ENCODE data around the gene MYO9B.

Gene MYO9B

GRCh38 chr19:17054746-17055145 is 20.8 kb upstream of the MYO9B start:
- DNase-seq (ENCODE audit: low read depth, low spot score) = no peak
- peaks cover 57% of the 10 kb centered on the region for H3K36me3 ChIP-seq (ENCODE audit: insufficient read depth, low read length)
- no peak overlapping the region for H3K4me3 ChIP-seq
- no peaks in the 10 kb centered on the region for H3K9me3 ChIP-seq (ENCODE audit: low read depth, low read length)
- TF ChIP-seq EZH2 (IDR thresholded peaks at IDR 0.05) (no peak), FOXP2 (optimal IDR thresholded peaks at IDR 0.05; ENCODE audit: control extremely low read depth, extremely low read length, insufficient read depth) (no peak), POLR2AphosphoS5 (IDR thresholded peaks at IDR 0.05; ENCODE audit: borderline replicate concordance, low read depth, low read length) (no peak)
- no peak overlapping the region for H3K9ac ChIP-seq (ENCODE audit: insufficient read length)
- H3K27ac ChIP-seq = no peak overlapping the region

- no peak for TF ChIP-seq FOXP2 (optimal IDR thresholded peaks at IDR 0.05; ENCODE audit: control extremely low read depth, extremely low read length, insufficient read depth)
- no peak for TF ChIP-seq EZH2 (IDR thresholded peaks at IDR 0.05)
- TF ChIP-seq POLR2AphosphoS5 (IDR thresholded peaks at IDR 0.05; ENCODE audit: borderline replicate concordance, low read depth, low read length) = no peak
- no peak for DNase-seq (ENCODE audit: low read depth, low spot score)
- H3K4me3 ChIP-seq = no peak overlapping the region
- peaks cover 56% of the 10 kb centered on the region for H3K36me3 ChIP-seq (ENCODE audit: insufficient read depth, low read length)
- H3K27ac ChIP-seq = no peak overlapping the region
- no peaks in the 10 kb centered on the region for H3K9me3 ChIP-seq (ENCODE audit: low read depth, low read length)
- H3K9ac ChIP-seq (ENCODE audit: insufficient read length) = no peak overlapping the region
Measured at GRCh38 chr19:17055636-17056035, 19.9 kb upstream of the MYO9B start.

- Histone ChIP-seq H3K27ac (no peak overlapping the region), H3K36me3 (ENCODE audit: insufficient read depth, low read length) (peaks cover 39% of the 10 kb centered on the region), H3K4me3 (no peak overlapping the region), H3K9me3 (ENCODE audit: low read depth, low read length) (no peaks in the 10 kb centered on the region), H3K9ac (ENCODE audit: insufficient read length) (no peak overlapping the region)
- no peak for DNase-seq (ENCODE audit: low read depth, low spot score)
- TF ChIP-seq EZH2 (IDR thresholded peaks at IDR 0.05) = no peak
- TF ChIP-seq FOXP2 (optimal IDR thresholded peaks at IDR 0.05; ENCODE audit: control extremely low read depth, extremely low read length, insufficient read depth) = no peak
- TF ChIP-seq POLR2AphosphoS5 (IDR thresholded peaks at IDR 0.05; ENCODE audit: borderline replicate concordance, low read depth, low read length) = no peak
Measured at GRCh38 chr19:17058236-17058635, 17.3 kb upstream of the MYO9B start.

- no peaks in the 10 kb centered on the region for H3K9me3 ChIP-seq (ENCODE audit: low read depth, low read length)
- no peak overlapping the region for H3K27ac ChIP-seq
- H3K4me3 ChIP-seq = no peak overlapping the region
- DNase-seq (ENCODE audit: low read depth, low spot score) = no peak
- no peak for TF ChIP-seq EZH2 (IDR thresholded peaks at IDR 0.05)
- no peak for TF ChIP-seq FOXP2 (optimal IDR thresholded peaks at IDR 0.05; ENCODE audit: control extremely low read depth, extremely low read length, insufficient read depth)
- no peak for TF ChIP-seq POLR2AphosphoS5 (IDR thresholded peaks at IDR 0.05; ENCODE audit: borderline replicate concordance, low read depth, low read length)
- peaks cover 37% of the 10 kb centered on the region for H3K36me3 ChIP-seq (ENCODE audit: insufficient read depth, low read length)
- no peak overlapping the region for H3K9ac ChIP-seq (ENCODE audit: insufficient read length)
Measured at GRCh38 chr19:17060802-17061201, 14.8 kb upstream of the MYO9B start.

GRCh38 chr19:17061205-17061604 is 14.4 kb upstream of the MYO9B start:
- H3K9ac ChIP-seq (ENCODE audit: insufficient read length) = no peak overlapping the region
- no peaks in the 10 kb centered on the region for H3K9me3 ChIP-seq (ENCODE audit: low read depth, low read length)
- peaks cover 35% of the 10 kb centered on the region for H3K36me3 ChIP-seq (ENCODE audit: insufficient read depth, low read length)
- H3K4me3 ChIP-seq = no peak overlapping the region
- DNase-seq (ENCODE audit: low read depth, low spot score) = no peak
- no peak overlapping the region for H3K27ac ChIP-seq
- TF ChIP-seq POLR2AphosphoS5 (IDR thresholded peaks at IDR 0.05; ENCODE audit: borderline replicate concordance, low read depth, low read length) (no peak), EZH2 (IDR thresholded peaks at IDR 0.05) (no peak), FOXP2 (optimal IDR thresholded peaks at IDR 0.05; ENCODE audit: control extremely low read depth, extremely low read length, insufficient read depth) (no peak)

- DNase-seq (ENCODE audit: low read depth, low spot score) = no peak
- H3K4me3 ChIP-seq = no peak overlapping the region
- no peaks in the 10 kb centered on the region for H3K9me3 ChIP-seq (ENCODE audit: low read depth, low read length)
- H3K36me3 ChIP-seq (ENCODE audit: insufficient read depth, low read length) = peaks cover 40% of the 10 kb centered on the region
- no peak overlapping the region for H3K27ac ChIP-seq
- no peak for TF ChIP-seq FOXP2 (optimal IDR thresholded peaks at IDR 0.05; ENCODE audit: control extremely low read depth, extremely low read length, insufficient read depth)
- no peak overlapping the region for H3K9ac ChIP-seq (ENCODE audit: insufficient read length)
Measured at GRCh38 chr19:17061691-17062090, 13.9 kb upstream of the MYO9B start.

- no peak for DNase-seq (ENCODE audit: low read depth, low spot score)
- H3K27ac ChIP-seq = no peak overlapping the region
- no peaks in the 10 kb centered on the region for H3K9me3 ChIP-seq (ENCODE audit: low read depth, low read length)
- TF ChIP-seq POLR2AphosphoS5 (IDR thresholded peaks at IDR 0.05; ENCODE audit: borderline replicate concordance, low read depth, low read length) (no peak), EZH2 (IDR thresholded peaks at IDR 0.05) (no peak), FOXP2 (optimal IDR thresholded peaks at IDR 0.05; ENCODE audit: control extremely low read depth, extremely low read length, insufficient read depth) (no peak)
- peaks cover 34% of the 10 kb centered on the region for H3K36me3 ChIP-seq (ENCODE audit: insufficient read depth, low read length)
- H3K4me3 ChIP-seq = no peak overlapping the region
- no peak overlapping the region for H3K9ac ChIP-seq (ENCODE audit: insufficient read length)
Measured at GRCh38 chr19:17063428-17063827, 12.1 kb upstream of the MYO9B start.

- peaks cover 42% of the 10 kb centered on the region; the same call in 1 of the 2 replicates for H3K36me3 ChIP-seq (ENCODE audit: insufficient read depth, low read length)
- H3K27ac ChIP-seq = no peak overlapping the region
- no peak for TF ChIP-seq EZH2 (IDR thresholded peaks at IDR 0.05)
- no peak for TF ChIP-seq POLR2AphosphoS5 (IDR thresholded peaks at IDR 0.05; ENCODE audit: borderline replicate concordance, low read depth, low read length)
- no peak for TF ChIP-seq FOXP2 (optimal IDR thresholded peaks at IDR 0.05; ENCODE audit: control extremely low read depth, extremely low read length, insufficient read depth)
- no peak overlapping the region for H3K9ac ChIP-seq (ENCODE audit: insufficient read length)
- DNase-seq (ENCODE audit: low read depth, low spot score) = no peak
- no peaks in the 10 kb centered on the region for H3K9me3 ChIP-seq (ENCODE audit: low read depth, low read length)
- H3K4me3 ChIP-seq = no peak overlapping the region
Measured at GRCh38 chr19:17069193-17069592, 6.4 kb upstream of the MYO9B start.

GRCh38 chr19:17070421-17070820 is 5.2 kb upstream of the MYO9B start:
- H3K4me3 ChIP-seq = no peak overlapping the region
- H3K36me3 ChIP-seq (ENCODE audit: insufficient read depth, low read length) = peaks cover 42% of the 10 kb centered on the region; the same call in 1 of the 2 replicates
- TF ChIP-seq POLR2AphosphoS5 (IDR thresholded peaks at IDR 0.05; ENCODE audit: borderline replicate concordance, low read depth, low read length) = no peak
- TF ChIP-seq EZH2 (IDR thresholded peaks at IDR 0.05) = no peak
- no peak for TF ChIP-seq FOXP2 (optimal IDR thresholded peaks at IDR 0.05; ENCODE audit: control extremely low read depth, extremely low read length, insufficient read depth)
- H3K27ac ChIP-seq = no peak overlapping the region
- no peak overlapping the region for H3K9ac ChIP-seq (ENCODE audit: insufficient read length)
- no peaks in the 10 kb centered on the region for H3K9me3 ChIP-seq (ENCODE audit: low read depth, low read length)
- DNase-seq (ENCODE audit: low read depth, low spot score) = no peak
